WTC11 (cell line): ENCODE measurements around the gene PSAT1.

Experiments used
- AFF4 ChIP-seq: sonication (generic); formaldehyde crosslinking; IDR thresholded peaks from 2 replicates; pipeline ENCODE4 v1.8.1; 2023; ENCODE audit warnings: mild to moderate bottlenecking, missing genetic modification reagents, borderline replicate concordance
- CBFB ChIP-seq: sonication (generic); formaldehyde crosslinking; IDR thresholded peaks from 2 replicates; pipeline ENCODE4 v1.8.1; 2022; ENCODE audit warnings: mild to moderate bottlenecking, low read depth, missing genetic modification reagents
- CREM ChIP-seq: sonication (generic); formaldehyde crosslinking; IDR thresholded peaks from 2 replicates; pipeline ENCODE4 v1.8.1; 2022; ENCODE audit warnings: mild to moderate bottlenecking, missing genetic modification reagents, moderate library complexity
- CTCF ChIP-seq: fragments of 200-600 bp; IDR thresholded peaks from 2 replicates; pipeline ENCODE4 v1.8.0; 2022; ENCODE audit warnings: antibody characterized with exemption
- ELF4 ChIP-seq: sonication (generic); formaldehyde crosslinking; IDR thresholded peaks from 2 replicates; pipeline ENCODE4 v1.8.1; 2022; ENCODE audit warnings: low read depth, mild to moderate bottlenecking, moderate library complexity, missing genetic modification reagents
- ETV6 ChIP-seq: sonication (generic); formaldehyde crosslinking; IDR thresholded peaks from 2 replicates; pipeline ENCODE4 v1.8.1; 2022; ENCODE audit warnings: mild to moderate bottlenecking, missing genetic modification reagents
- GABPB1 ChIP-seq: sonication (generic); formaldehyde crosslinking; IDR thresholded peaks from 2 replicates; pipeline ENCODE4 v1.8.1; 2023; ENCODE audit warnings: mild to moderate bottlenecking, missing genetic modification reagents
- NFE2L1 ChIP-seq: sonication (generic); formaldehyde crosslinking; IDR thresholded peaks from 2 replicates; pipeline ENCODE4 v1.8.1; 2023; ENCODE audit warnings: missing genetic modification reagents
- NR1H2 ChIP-seq: sonication (generic); formaldehyde crosslinking; IDR thresholded peaks from 2 replicates; pipeline ENCODE4 v1.9.0; 2021; ENCODE audit warnings: mild to moderate bottlenecking, moderate library complexity, missing genetic modification reagents
- NR2C2 ChIP-seq: sonication (generic); formaldehyde crosslinking; IDR thresholded peaks from 2 replicates; pipeline ENCODE4 v1.8.0; 2022; ENCODE audit warnings: mild to moderate bottlenecking, missing genetic modification reagents
- OVOL2 ChIP-seq: fragments of 250-450 bp; sonication (Bioruptor Pico); IDR thresholded peaks from 2 replicates; pipeline ENCODE4 v1.9.0; 2021; ENCODE audit warnings: mild to moderate bottlenecking, borderline replicate concordance
- PREB ChIP-seq: sonication (generic); formaldehyde crosslinking; IDR thresholded peaks from 2 replicates; pipeline ENCODE4 v1.8.1; 2022; ENCODE audit warnings: mild to moderate bottlenecking, missing genetic modification reagents, moderate library complexity, borderline replicate concordance
- ZNF317 ChIP-seq: sonication (generic); formaldehyde crosslinking; IDR thresholded peaks from 2 replicates; pipeline ENCODE4 v1.8.1; 2023; ENCODE audit warnings: low read depth, mild to moderate bottlenecking, moderate library complexity, missing genetic modification reagents, borderline replicate concordance
- TF ChIP-seq, protein P1 (sequence below): sonication (generic); formaldehyde crosslinking; IDR thresholded peaks from 2 replicates; pipeline ENCODE4 v1.8.0; 2022; ENCODE audit warnings: mild to moderate bottlenecking, missing genetic modification reagents

GRCh38 chr9:78261403-78262001 is 35.4 kb upstream of the PSAT1 start:
- TF ChIP-seq CTCF (peak; percentile 28; the same call in 1 of the 2 replicates), NFE2L1 (CRISPR knock-in tag) (no peak), CREM (no peak), CBFB (no peak), ZNF317 (CRISPR knock-in tag) (no peak), ETV6 (no peak), PREB (CRISPR knock-in tag) (no peak), AFF4 (no peak), GABPB1 (no peak), OVOL2 (no peak), NR2C2 (CRISPR knock-in tag) (no peak), ELF4 (CRISPR knock-in tag) (no peak), NR1H2 (CRISPR knock-in tag) (no peak)
- TF ChIP-seq, protein P1, sequence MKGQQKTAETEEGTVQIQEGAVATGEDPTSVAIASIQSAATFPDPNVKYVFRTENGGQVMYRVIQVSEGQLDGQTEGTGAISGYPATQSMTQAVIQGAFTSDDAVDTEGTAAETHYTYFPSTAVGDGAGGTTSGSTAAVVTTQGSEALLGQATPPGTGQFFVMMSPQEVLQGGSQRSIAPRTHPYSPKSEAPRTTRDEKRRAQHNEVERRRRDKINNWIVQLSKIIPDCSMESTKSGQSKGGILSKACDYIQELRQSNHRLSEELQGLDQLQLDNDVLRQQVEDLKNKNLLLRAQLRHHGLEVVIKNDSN: no peak
